Neural progenitor cell (in vitro differentiated cells): Measurements from ENCODE around the gene RHOA. TPM values are rescaled to one million over a fixed set of nuclear protein-coding genes. Genes with fewer than 3 reads are reported as not detected.

Experiments used
- DNase-seq: peaks from one replicate; pipeline ENCODE4 v3.0.0-alpha.2; 2016; ENCODE audit warnings: low spot score
- H2AFZ ChIP-seq: fragments of 200-600 bp; sonication (generic); replicated peaks from 2 replicates; pipeline ENCODE4 v1.6.1; 2016; ENCODE audit warnings: antibody characterized with exemption
- H3F3A ChIP-seq: fragments of 200-600 bp; sonication (generic); 2 replicates; pipeline ENCODE4 v1.6.1; 2016; ENCODE audit warnings: antibody characterized with exemption, low read depth
- H3K27ac ChIP-seq: fragments of 200-600 bp; sonication (generic); 2 replicates; pipeline ENCODE4 v1.5.1; 2016; ENCODE audit warnings: mild to moderate bottlenecking
- H3K27me3 ChIP-seq: fragments of 200-600 bp; sonication (generic); 2 replicates; pipeline ENCODE4 v1.6.1; 2016; ENCODE audit warnings: mild to moderate bottlenecking, moderate library complexity
- H3K36me3 ChIP-seq: fragments of 200-600 bp; sonication (generic); 2 replicates; pipeline ENCODE4 v1.5.1; 2016
- H3K4me1 ChIP-seq: fragments of 200-600 bp; sonication (generic); 2 replicates; pipeline ENCODE4 v1.6.1; 2016; ENCODE audit warnings: mixed run types
- H3K4me2 ChIP-seq: fragments of 200-600 bp; sonication (generic); 2 replicates; pipeline ENCODE4 v1.6.1; 2016
- H3K4me3 ChIP-seq: fragments of 200-600 bp; sonication (generic); 2 replicates; pipeline ENCODE4 v1.5.1; 2016
- H3K79me2 ChIP-seq: fragments of 200-600 bp; sonication (generic); 2 replicates; pipeline ENCODE4 v1.6.1; 2016; ENCODE audit warnings: low read depth
- H3K9ac ChIP-seq: fragments of 200-600 bp; sonication (generic); 2 replicates; pipeline ENCODE4 v1.6.1; 2016
- H3K9me3 ChIP-seq: fragments of 200-600 bp; sonication (generic); 2 replicates; pipeline ENCODE4 v1.5.1; 2016; ENCODE audit warnings: low read depth
- H4K20me1 ChIP-seq: fragments of 200-600 bp; sonication (generic); 2 replicates; pipeline ENCODE4 v1.6.1; 2016; ENCODE audit warnings: low read depth
- H3K27ac Mint-ChIP-seq: 3 replicates; pipeline ENCODE4 v1.8.0; 2021; ENCODE audit warnings: mixed read lengths
- H3K27me3 Mint-ChIP-seq: 2 replicates; pipeline ENCODE4 v1.8.0; 2022; ENCODE audit warnings: low read depth, mild to moderate bottlenecking, inconsistent platforms, moderate library complexity, mixed read lengths; ENCODE audit not compliant: insufficient read depth
- H3K36me3 Mint-ChIP-seq: 3 replicates; pipeline ENCODE4 v1.8.0; 2021; ENCODE audit warnings: mixed read lengths
- H3K4me1 Mint-ChIP-seq: 3 replicates; pipeline ENCODE4 v1.8.0; 2021; ENCODE audit warnings: mixed read lengths
- H3K4me3 Mint-ChIP-seq: 3 replicates; pipeline ENCODE4 v1.8.0; 2021; ENCODE audit warnings: mild to moderate bottlenecking, moderate library complexity, mixed read lengths
- H3K9me3 Mint-ChIP-seq: 3 replicates; pipeline ENCODE4 v1.8.0; 2020; ENCODE audit warnings: mixed read lengths
- CTCF ChIP-seq: fragments of 200-600 bp; sonication (generic); IDR thresholded peaks from 2 replicates; pipeline ENCODE4 v1.5.1; 2017; ENCODE audit warnings: antibody characterized with exemption, mild to moderate bottlenecking
- EZH2 ChIP-seq: fragments of 200-600 bp; sonication (generic); IDR thresholded peaks from 2 replicates; pipeline ENCODE4 v1.6.1; 2017; ENCODE audit warnings: antibody characterized with exemption, mild to moderate bottlenecking, moderate library complexity
- EZH2phosphoT487 ChIP-seq: fragments of 200-600 bp; sonication (generic); IDR thresholded peaks from 2 replicates; pipeline ENCODE4 v1.6.1; 2017; ENCODE audit warnings: antibody characterized with exemption
- total RNA-seq: library from RNA; depleted of rRNA; stranded (reverse); fragments of >200 nt; gene quantifications from 2 replicates; pipeline ENCODE4 v1.2.3, GENCODE V29; 2015; ENCODE audit warnings: low replicate concordance

The RHOA gene
- total RNA-seq, 1 donor from 2014 or later: 460 TPM

GRCh38 chr3:49371946-49372345, 39.8 kb downstream of the RHOA start:
- no peaks in the 10 kb centered on the region for H3K9me3 ChIP-seq
- H2AFZ ChIP-seq: no peak overlapping the region
- peaks cover 4% of the 10 kb centered on the region for H3K36me3 ChIP-seq
- no peaks in the 10 kb centered on the region for H3K9me3 Mint-ChIP-seq
- H3K4me3 Mint-ChIP-seq: no peak overlapping the region
- H3K36me3 Mint-ChIP-seq: peaks cover 35% of the 10 kb centered on the region
- no peak for TF ChIP-seq EZH2
- no peak for TF ChIP-seq EZH2phosphoT487
- TF ChIP-seq CTCF: no peak
- peaks cover 70% of the 10 kb centered on the region for H3K79me2 ChIP-seq
- no peaks in the 10 kb centered on the region for H3K27me3 ChIP-seq
- no peak overlapping the region for H3K27ac Mint-ChIP-seq
- no peak overlapping the region for H3K4me2 ChIP-seq
- no peak overlapping the region for H3K9ac ChIP-seq
- peaks cover 26% of the 10 kb centered on the region for H4K20me1 ChIP-seq
- no peak overlapping the region for H3K4me3 ChIP-seq
- peaks cover 4% of the 10 kb centered on the region for H3K4me1 Mint-ChIP-seq
- no peak overlapping the region for H3K27ac ChIP-seq
- H3F3A ChIP-seq: peaks cover 2% of the 10 kb centered on the region
- H3K27me3 Mint-ChIP-seq: peaks cover 2% of the 10 kb centered on the region
- no peaks in the 10 kb centered on the region for H3K4me1 ChIP-seq
- DNase-seq: no peak

- H3K4me3 Mint-ChIP-seq: no peak overlapping the region
- H3K4me1 Mint-ChIP-seq: peaks cover 4% of the 10 kb centered on the region
- no peak overlapping the region for H3K4me3 ChIP-seq
- TF ChIP-seq EZH2phosphoT487 (no peak), CTCF (no peak), EZH2 (no peak)
- H3K4me1 ChIP-seq: no peaks in the 10 kb centered on the region
- H3K9ac ChIP-seq: no peak overlapping the region
- no peak overlapping the region for H3K4me2 ChIP-seq
- no peaks in the 10 kb centered on the region for H3K9me3 Mint-ChIP-seq
- peaks cover 40% of the 10 kb centered on the region for H3K36me3 Mint-ChIP-seq
- H3F3A ChIP-seq: peaks cover 2% of the 10 kb centered on the region
- no peak overlapping the region for H2AFZ ChIP-seq
- no peaks in the 10 kb centered on the region for H3K27me3 ChIP-seq
- H3K79me2 ChIP-seq: peaks cover 58% of the 10 kb centered on the region
- H3K27me3 Mint-ChIP-seq: no peaks in the 10 kb centered on the region
- H4K20me1 ChIP-seq: peaks cover 21% of the 10 kb centered on the region
- H3K27ac Mint-ChIP-seq: no peak overlapping the region
- no peak overlapping the region for H3K27ac ChIP-seq
- DNase-seq: no peak
- H3K9me3 ChIP-seq: no peaks in the 10 kb centered on the region
- peaks cover 4% of the 10 kb centered on the region for H3K36me3 ChIP-seq
These were observed 41.0 kb downstream of the RHOA start for GRCh38 chr3:49370585-49371290.

GRCh38 chr3:49362561-49362960, 49.2 kb downstream of the RHOA start:
- no peak overlapping the region for H3K27ac ChIP-seq
- Mint-ChIP-seq H3K27me3 (no peaks in the 10 kb centered on the region), H3K36me3 (peaks cover 24% of the 10 kb centered on the region), H3K4me1 (peaks cover 11% of the 10 kb centered on the region), H3K9me3 (no peaks in the 10 kb centered on the region), H3K27ac (no peak overlapping the region), H3K4me3 (no peak overlapping the region)
- TF ChIP-seq EZH2phosphoT487 (no peak), CTCF (no peak), EZH2 (no peak)
- H3K27me3 ChIP-seq: no peaks in the 10 kb centered on the region
- no peak for DNase-seq
- peaks cover 10% of the 10 kb centered on the region for H3K4me1 ChIP-seq
- H3K4me3 ChIP-seq: no peak overlapping the region
- H2AFZ ChIP-seq: no peak overlapping the region
- peaks cover 4% of the 10 kb centered on the region for H3K79me2 ChIP-seq
- H3K9me3 ChIP-seq: no peaks in the 10 kb centered on the region
- H3K9ac ChIP-seq: no peak overlapping the region
- H4K20me1 ChIP-seq: no peaks in the 10 kb centered on the region
- no peak overlapping the region for H3K4me2 ChIP-seq
- H3F3A ChIP-seq: peaks cover 30% of the 10 kb centered on the region
- H3K36me3 ChIP-seq: peaks cover 11% of the 10 kb centered on the region
